Upper lobe of right lung (tissue), 1 donor: ENCODE data around the gene KRT8. TPM values are rescaled to one million over a fixed set of nuclear protein-coding genes. Genes with fewer than 3 reads are reported as not detected.
A peak's percentile ranks its signal among the peaks of the same experiment; 100 is the strongest.
"Not testable (repeated sequence)": the region's sequence is repeated elsewhere in the genome, so short reads cannot be mapped to it uniquely, and the experiment has no call there.

Source experiments
- ATAC-seq: fragments of 200-7000 bp; cut with Tn5 transposase; one replicate; pipeline ENCODE4 v1.9.1; 2020; ENCODE audit warnings: mild to moderate bottlenecking, moderate library complexity
- DNase-seq: peaks from one replicate; pipeline ENCODE4 v3.0.0-alpha.2; 2020
- H3K27ac ChIP-seq: fragments of 200-600 bp; one replicate; pipeline ENCODE4 v1.8.0; 2022
- H3K27me3 ChIP-seq: fragments of 200-600 bp; one replicate; pipeline ENCODE4 v1.8.0; 2022; ENCODE audit warnings: mild to moderate bottlenecking
- H3K36me3 ChIP-seq: fragments of 200-600 bp; one replicate; pipeline ENCODE4 v1.8.0; 2022
- H3K4me1 ChIP-seq: fragments of 200-600 bp; one replicate; pipeline ENCODE4 v1.8.0; 2022
- H3K4me3 ChIP-seq: fragments of 200-600 bp; one replicate; pipeline ENCODE4 v1.8.0; 2022; ENCODE audit warnings: mild to moderate bottlenecking
- H3K9me3 ChIP-seq: fragments of 200-600 bp; one replicate; pipeline ENCODE4 v1.8.0; 2022
- intact Hi-C: fragments of 100-400 bp; cut with DNase I; formaldehyde crosslinking; loops from one replicate; pipeline ENCODE4 v1.11.0; 2022
- long read RNA-seq: library from polyadenylated mRNA; unstranded; transcript quantifications from one replicate; pipeline ENCODE4 v2.0.0, GENCODE V29; 2021
- total RNA-seq: library from RNA; stranded (reverse); fragmentation: NEBNext Ultra II Directional; extraction: Animal tissue kit (Norgen Biotek cat#: 25700); gene quantifications from one replicate; pipeline ENCODE4 v1.2.1, GENCODE V29; 2021
- TF ChIP-seq, protein P1 (sequence below): fragments of 200-600 bp; IDR thresholded peaks from one replicate; pipeline ENCODE4 v1.8.0; 2022; ENCODE audit warnings: antibody characterized with exemption
- donor health status: DM: no; HTN: yes; CAD: no; lungs with severe emphysema.

Gene KRT8
- 223 TPM for total RNA-seq
- long read RNA-seq, partial matches to known transcripts = 490 of 509 reads
- long read RNA-seq, other reads (novel, unspliced or antisense) = 12 of 509 reads

DNA sequence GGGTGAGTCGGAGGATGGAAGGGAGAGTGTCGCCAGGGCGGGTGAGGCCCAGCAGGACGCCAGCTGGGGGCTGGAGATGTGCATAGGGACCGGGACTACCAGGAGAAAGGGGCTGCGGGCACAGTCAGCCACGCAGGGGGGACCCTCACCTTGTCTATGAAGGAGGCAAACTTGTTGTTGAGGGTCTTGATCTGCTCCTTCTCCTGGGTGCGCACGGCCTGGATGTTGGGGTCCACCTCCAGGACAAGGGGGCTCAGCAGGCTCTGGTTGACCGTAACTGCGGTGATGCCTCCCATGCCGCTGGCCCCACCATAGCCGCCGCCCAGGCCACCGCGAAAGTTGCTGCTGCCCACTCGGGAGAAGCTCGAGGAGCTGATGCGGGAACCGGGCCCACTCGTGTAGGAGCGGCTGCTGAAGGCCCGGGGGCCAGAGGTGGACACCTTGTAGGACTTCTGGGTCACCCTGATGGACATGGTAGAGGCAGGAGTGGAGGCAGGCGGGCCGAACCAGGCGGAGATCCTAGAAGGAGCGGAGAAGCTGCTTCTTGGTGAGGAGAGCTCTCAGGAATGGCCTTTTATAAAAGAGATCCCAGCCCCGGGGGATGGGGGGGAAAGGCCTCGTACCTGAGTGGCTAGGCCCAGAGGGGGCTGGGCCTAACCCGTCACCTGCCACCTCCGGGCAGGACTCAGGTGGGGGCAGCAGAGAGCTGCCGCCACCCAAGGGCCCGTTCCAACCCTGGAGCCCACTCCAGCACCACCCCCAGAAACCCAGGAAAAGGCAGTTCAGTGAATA lies at the start of gene KRT8:
KRT8 (minus strand) TSS at position 568 of the 792 bp plus-strand sequence; CDS start at position 473, 95 bp downstream.
- H3K36me3 ChIP-seq, H3K27me3 ChIP-seq, H3K4me1 ChIP-seq, intact Hi-C loops, H3K9me3 ChIP-seq: not testable (repeated sequence)
- Histone ChIP-seq H3K27ac (peak within 1 kb of the TSS; percentile 67), H3K4me3 (peak within 1 kb of the TSS; percentile 55)
- ATAC-seq (peak; percentile 88), DNase-seq (peak; percentile 92)
- TF ChIP-seq, protein P1, sequence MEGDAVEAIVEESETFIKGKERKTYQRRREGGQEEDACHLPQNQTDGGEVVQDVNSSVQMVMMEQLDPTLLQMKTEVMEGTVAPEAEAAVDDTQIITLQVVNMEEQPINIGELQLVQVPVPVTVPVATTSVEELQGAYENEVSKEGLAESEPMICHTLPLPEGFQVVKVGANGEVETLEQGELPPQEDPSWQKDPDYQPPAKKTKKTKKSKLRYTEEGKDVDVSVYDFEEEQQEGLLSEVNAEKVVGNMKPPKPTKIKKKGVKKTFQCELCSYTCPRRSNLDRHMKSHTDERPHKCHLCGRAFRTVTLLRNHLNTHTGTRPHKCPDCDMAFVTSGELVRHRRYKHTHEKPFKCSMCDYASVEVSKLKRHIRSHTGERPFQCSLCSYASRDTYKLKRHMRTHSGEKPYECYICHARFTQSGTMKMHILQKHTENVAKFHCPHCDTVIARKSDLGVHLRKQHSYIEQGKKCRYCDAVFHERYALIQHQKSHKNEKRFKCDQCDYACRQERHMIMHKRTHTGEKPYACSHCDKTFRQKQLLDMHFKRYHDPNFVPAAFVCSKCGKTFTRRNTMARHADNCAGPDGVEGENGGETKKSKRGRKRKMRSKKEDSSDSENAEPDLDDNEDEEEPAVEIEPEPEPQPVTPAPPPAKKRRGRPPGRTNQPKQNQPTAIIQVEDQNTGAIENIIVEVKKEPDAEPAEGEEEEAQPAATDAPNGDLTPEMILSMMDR = peak; percentile 40

DNA sequence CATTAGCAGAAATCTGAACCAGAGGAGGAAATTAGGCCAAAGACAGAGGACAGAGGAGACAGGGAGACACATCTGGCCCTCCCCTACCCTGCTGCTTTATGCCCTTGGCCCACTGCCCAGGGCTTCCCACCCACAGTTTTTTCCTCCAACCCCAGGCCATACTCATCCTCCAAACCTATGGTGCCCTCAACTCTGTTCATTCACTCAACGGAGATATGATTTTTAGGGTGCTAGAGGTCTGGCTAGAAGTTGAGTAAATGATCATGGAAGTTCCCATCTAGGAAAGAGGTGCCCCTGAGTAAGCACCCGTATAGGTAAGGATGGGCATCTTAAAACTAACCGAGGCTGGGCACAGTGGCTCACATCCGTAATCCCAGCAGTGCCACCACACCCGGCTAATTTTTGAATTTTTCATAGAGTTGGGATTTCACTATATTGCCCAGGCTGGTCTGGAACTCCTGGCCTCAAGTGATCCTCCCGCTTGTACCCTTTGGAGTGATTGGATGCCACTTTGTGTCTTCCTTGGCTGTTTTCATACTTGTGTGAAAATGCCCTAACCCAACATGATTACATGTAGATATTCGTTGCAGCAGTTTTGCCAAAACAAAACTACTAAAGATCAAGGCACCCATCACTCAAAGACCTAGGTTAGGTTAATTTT lies 48.4 kb upstream of the KRT8 start:
- intact Hi-C loops = no loop called here
- ATAC-seq (no peak), DNase-seq (no peak)
- H3K27ac ChIP-seq = no peak overlapping the region
- H3K36me3 ChIP-seq = peaks cover 14% of the 10 kb centered on the region
- no peaks in the 10 kb centered on the region for H3K4me1 ChIP-seq
- H3K4me3 ChIP-seq = no peak overlapping the region
- TF ChIP-seq, protein P1 = no peak
- no peaks in the 10 kb centered on the region for H3K9me3 ChIP-seq
- H3K27me3 ChIP-seq = no peaks in the 10 kb centered on the region

DNA sequence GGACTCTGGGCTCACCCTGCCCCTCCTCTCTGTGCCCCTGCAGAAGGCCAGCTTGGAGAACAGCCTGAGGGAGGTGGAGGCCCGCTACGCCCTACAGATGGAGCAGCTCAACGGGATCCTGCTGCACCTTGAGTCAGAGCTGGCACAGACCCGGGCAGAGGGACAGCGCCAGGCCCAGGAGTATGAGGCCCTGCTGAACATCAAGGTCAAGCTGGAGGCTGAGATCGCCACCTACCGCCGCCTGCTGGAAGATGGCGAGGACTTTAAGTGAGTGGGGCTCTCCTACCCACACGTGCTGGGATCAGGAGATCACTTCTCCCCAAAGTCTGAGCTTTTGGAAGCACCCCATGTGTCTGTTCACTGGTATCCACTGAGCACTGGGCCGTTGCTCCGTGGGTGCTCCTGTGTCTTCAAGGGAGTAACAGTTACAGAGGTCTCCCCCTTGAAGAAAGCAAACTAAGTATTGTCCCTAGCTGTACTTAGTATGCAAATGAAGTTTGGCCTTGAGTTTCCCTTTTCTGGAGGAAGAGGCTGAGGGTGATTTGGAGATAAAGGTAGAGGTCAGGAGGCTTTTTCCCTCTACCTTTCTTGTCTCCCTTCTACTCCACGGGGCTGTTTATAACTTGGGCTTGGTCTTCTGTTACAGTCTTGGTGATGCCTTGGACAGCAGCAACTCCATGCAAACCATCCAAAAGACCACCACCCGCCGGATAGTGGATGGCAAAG lies 47.4 kb upstream of the KRT8 start:
- H3K9me3 ChIP-seq = no peaks in the 10 kb centered on the region
- H3K4me1 ChIP-seq = no peaks in the 10 kb centered on the region
- peaks cover 14% of the 10 kb centered on the region for H3K36me3 ChIP-seq
- intact Hi-C loops = no loop called here
- no peak overlapping the region for H3K4me3 ChIP-seq
- DNase-seq (peak; percentile 83), ATAC-seq (no peak)
- TF ChIP-seq, protein P1 = peak; percentile 24
- H3K27ac ChIP-seq = no peak overlapping the region
- H3K27me3 ChIP-seq = no peaks in the 10 kb centered on the region

DNA sequence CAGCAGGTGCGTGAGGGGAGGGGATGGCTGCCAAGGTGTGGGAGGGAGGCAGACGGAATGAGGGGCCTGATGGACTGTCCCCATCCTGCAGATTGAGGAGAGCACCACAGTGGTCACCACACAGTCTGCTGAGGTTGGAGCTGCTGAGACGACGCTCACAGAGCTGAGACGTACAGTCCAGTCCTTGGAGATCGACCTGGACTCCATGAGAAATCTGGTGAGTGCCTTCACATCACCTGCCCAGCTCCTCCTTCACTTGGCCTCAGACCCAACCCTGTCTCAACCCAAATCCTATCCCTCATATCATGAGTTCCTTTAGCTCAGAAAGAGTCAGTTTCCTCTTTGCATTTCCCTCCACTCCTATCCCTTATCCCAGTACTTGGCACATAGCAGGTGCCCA lies 46.8 kb upstream of the KRT8 start:
- Histone ChIP-seq H3K9me3 (no peaks in the 10 kb centered on the region), H3K27ac (no peak overlapping the region), H3K4me3 (no peak overlapping the region), H3K4me1 (no peaks in the 10 kb centered on the region), H3K36me3 (peaks cover 14% of the 10 kb centered on the region), H3K27me3 (no peaks in the 10 kb centered on the region)
- no peak for ATAC-seq
- no peak for DNase-seq
- intact Hi-C loops = no loop called here
- TF ChIP-seq, protein P1 = no peak

DNA sequence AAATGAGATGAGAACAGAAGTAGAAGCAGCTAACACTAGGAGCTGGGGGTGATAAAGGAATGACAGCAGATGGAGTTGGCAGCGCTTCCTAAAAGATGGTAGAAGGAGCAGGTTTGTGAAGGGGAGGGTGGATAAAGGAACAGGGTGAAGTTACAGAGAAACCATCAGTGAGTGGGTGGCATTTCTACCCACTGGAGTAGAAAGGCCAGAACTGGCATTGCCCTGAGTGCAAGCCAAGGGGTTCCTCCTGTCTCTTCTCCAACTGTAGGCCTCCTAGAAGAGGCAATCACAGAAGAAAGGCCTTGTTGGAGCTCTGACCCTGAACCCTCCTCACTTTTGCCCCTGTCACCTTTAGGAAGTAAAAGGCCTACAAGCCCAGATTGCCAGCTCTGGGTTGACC lies 46.2 kb upstream of the KRT8 start:
- no peaks in the 10 kb centered on the region for H3K27me3 ChIP-seq
- H3K36me3 ChIP-seq = peaks cover 14% of the 10 kb centered on the region
- TF ChIP-seq, protein P1 = no peak
- H3K9me3 ChIP-seq = no peaks in the 10 kb centered on the region
- intact Hi-C loops = no loop called here
- no peak for DNase-seq
- H3K4me3 ChIP-seq = peak overlapping the region; percentile 62
- no peaks in the 10 kb centered on the region for H3K4me1 ChIP-seq
- H3K27ac ChIP-seq = no peak overlapping the region
- no peak for ATAC-seq
